GM12892 (cell line): ENCODE measurements around the gene FCSK.

ENCODE experiments used
- DNase-seq: peaks from one replicate; pipeline ENCODE4 v3.0.0; 2011; ENCODE audit not compliant: insufficient read length
- FAIRE-seq: peaks from 2 replicates; lab custom pipeline; 2011; peaks lifted over from hg19 to GRCh38; lab: Jason Lieb, UNC
- POLR2A ChIP-seq: IDR thresholded peaks from 2 replicates; pipeline ENCODE4 v1.6.1; 2011; ENCODE audit warnings: low read depth, low read length, control low read depth
- POLR2AphosphoS5 ChIP-seq: IDR thresholded peaks from 2 replicates; pipeline ENCODE4 v1.6.1; 2011; ENCODE audit warnings: low read depth, low read length, control low read depth
- TAF1 ChIP-seq: IDR thresholded peaks from 2 replicates; pipeline ENCODE4 v1.6.1; 2011; ENCODE audit warnings: low read depth, mild to moderate bottlenecking, control low read depth, low read length, borderline replicate concordance

Gene FCSK

GRCh38 chr16:70421014-70421413 lies 33.4 kb upstream of the FCSK start:
- DNase-seq, result no peak
- no peak for FAIRE-seq
- no peak for TF ChIP-seq POLR2A
- no peak for TF ChIP-seq POLR2AphosphoS5
- no peak for TF ChIP-seq TAF1

GRCh38 chr16:70421473-70422311 lies 32.7 kb upstream of the FCSK start:
- no peak for DNase-seq
- no peak for TF ChIP-seq POLR2A
- FAIRE-seq, result no peak

- no peak for DNase-seq
- TF ChIP-seq POLR2A, result no peak
- TF ChIP-seq POLR2AphosphoS5, result no peak
- no peak for TF ChIP-seq TAF1
- no peak for FAIRE-seq
Measured at GRCh38 chr16:70422543-70422942, 31.9 kb upstream of the FCSK start.

GRCh38 chr16:70427786-70428177 lies 26.6 kb upstream of the FCSK start:
- no peak for DNase-seq
- TF ChIP-seq POLR2A, result no peak
- TF ChIP-seq TAF1, result no peak
- TF ChIP-seq POLR2AphosphoS5, result no peak
- no peak for FAIRE-seq

GRCh38 chr16:70428178-70428998 lies 26.0 kb upstream of the FCSK start:
- FAIRE-seq (peak; percentile 80), DNase-seq (no peak)

GRCh38 chr16:70429888-70430666 lies 24.3 kb upstream of the FCSK start:
- DNase-seq (no peak), FAIRE-seq (no peak)
- TF ChIP-seq POLR2A (0 out of 2 replicates have a peak, but pooled peaks have one; percentile 4), POLR2AphosphoS5 (no peak)

More at GRCh38 chr16:70428178-70428998, 26.0 kb upstream of the FCSK start:
- TF ChIP-seq POLR2A (peak; percentile 85), TAF1 (0 out of 2 replicates have a peak, but pooled peaks have one; percentile 23), POLR2AphosphoS5 (peak; percentile 85)

GRCh38 chr16:70430667-70431536 lies 23.5 kb upstream of the FCSK start:
- DNase-seq (no peak), FAIRE-seq (peak; percentile 87)
- TF ChIP-seq POLR2AphosphoS5 (no peak), POLR2A (peak; percentile 13; the same call in 1 of the 2 replicates)

GRCh38 chr16:70432356-70432722 lies 22.1 kb upstream of the FCSK start:
- TF ChIP-seq POLR2AphosphoS5, result no peak
- no peak for TF ChIP-seq TAF1
- TF ChIP-seq POLR2A, result no peak
- no peak for DNase-seq
- no peak for FAIRE-seq

- peak; percentile 54 for FAIRE-seq
- no peak for DNase-seq
- peak; percentile 49; the same call in 1 of the 2 replicates for TF ChIP-seq POLR2A
- no peak for TF ChIP-seq POLR2AphosphoS5
- TF ChIP-seq TAF1, result no peak; the same call in 1 of the 2 replicates
Measured at GRCh38 chr16:70432723-70433457, 21.5 kb upstream of the FCSK start.

- DNase-seq (no peak), FAIRE-seq (no peak)
- TF ChIP-seq POLR2AphosphoS5, result no peak
- no peak for TF ChIP-seq TAF1
- TF ChIP-seq POLR2A, result no peak
Measured at GRCh38 chr16:70433458-70434103, 20.8 kb upstream of the FCSK start.
